GM21529 (cell line): ENCODE data around the gene ARHGAP10.
A peak's percentile ranks its signal among the peaks of the same experiment; 100 is the strongest.
"Not testable (repeated sequence)": the region's sequence is repeated elsewhere in the genome, so short reads cannot be mapped to it uniquely, and the experiment has no call there.

Source experiments
- ATAC-seq: cut with Tn5 transposase; IDR thresholded peaks from one replicate; pipeline ENCODE4 v1.9.1; 2021; ENCODE audit not compliant: unreplicated experiment

ARHGAP10 gene

GRCh38 chr4:147975933-147976928, 244.3 kb downstream of the ARHGAP10 start:
- no peak for ATAC-seq

GRCh38 chr4:147980586-147980985, 248.7 kb downstream of the ARHGAP10 start:
- no peak for ATAC-seq

GRCh38 chr4:147981305-147981704, 249.4 kb downstream of the ARHGAP10 start:
- ATAC-seq: peak; percentile 94

- ATAC-seq: no peak
Measured at GRCh38 chr4:147984065-147984777, 252.3 kb downstream of the ARHGAP10 start.

- ATAC-seq: no peak
Measured at GRCh38 chr4:147984778-147985138, 252.9 kb downstream of the ARHGAP10 start.

- ATAC-seq: no peak
Measured at GRCh38 chr4:147985376-147985775, 253.5 kb downstream of the ARHGAP10 start.

- ATAC-seq: peak; percentile 71
Measured at GRCh38 chr4:147987252-147987651, 255.4 kb downstream of the ARHGAP10 start.

- no peak for ATAC-seq
Measured at GRCh38 chr4:147991543-147992283, 259.8 kb downstream of the ARHGAP10 start.

GRCh38 chr4:147994076-147994475, 262.2 kb downstream of the ARHGAP10 start:
- no peak for ATAC-seq

GRCh38 chr4:147994491-147995385, 262.9 kb downstream of the ARHGAP10 start:
- ATAC-seq: no peak

GRCh38 chr4:147996859-147997258, 265.0 kb downstream of the ARHGAP10 start:
- ATAC-seq: no peak

- ATAC-seq: not testable (repeated sequence)
Measured at GRCh38 chr4:148000038-148000437, 268.1 kb downstream of the ARHGAP10 start.

- ATAC-seq: peak; percentile 69
Measured at GRCh38 chr4:148004228-148004857, 272.5 kb downstream of the ARHGAP10 start.

GRCh38 chr4:148006001-148006400, 274.1 kb downstream of the ARHGAP10 start:
- no peak for ATAC-seq

- ATAC-seq: no peak
Measured at GRCh38 chr4:148007314-148007760, 275.4 kb downstream of the ARHGAP10 start.

- no peak for ATAC-seq
Measured at GRCh38 chr4:148007792-148008191, 275.9 kb downstream of the ARHGAP10 start.

GRCh38 chr4:148015058-148015457, 283.2 kb downstream of the ARHGAP10 start:
- ATAC-seq: no peak

GRCh38 chr4:148015468-148015867, 283.6 kb downstream of the ARHGAP10 start:
- ATAC-seq: no peak

GRCh38 chr4:148016063-148016637, 284.3 kb downstream of the ARHGAP10 start:
- ATAC-seq: no peak
